HL-60/S4 treated with retinoic acid at 250 ng/mL for 4 days and 3 days (cell line): ENCODE measurements around the gene OR52I2.

ENCODE experiments used
- in situ Hi-C: fragments of 300-500 bp; cut with MboI; formaldehyde crosslinking; loops from 2 replicates; pipeline ENCODE4 v1.7.0; 2022; ENCODE audit warnings: low sequenced_read_pairs

Gene OR52I2

GRCh38 chr11:4581443-4581842 is at the start of gene OR52I2:
Gene OR52I2, plus strand, starts transcription at chr11:4581743.
- in situ Hi-C loops: no loop called here

GRCh38 chr11:4539603-4540219 is 41.8 kb upstream of the OR52I2 start:
- in situ Hi-C loops: loop anchor here (10.0 kb wide), 1 partner anchor 355 kb away; no protein-coding TSS in a partner anchor

- in situ Hi-C loops: loop anchor here (10.0 kb wide), 1 partner anchor 356 kb away; no protein-coding TSS in a partner anchor
Observed at GRCh38 chr11:4541071-4541470, 40.5 kb upstream of the OR52I2 start.

- in situ Hi-C loops: loop anchor here (10.0 kb wide), 1 partner anchor 359 kb away; no protein-coding TSS in a partner anchor
Observed at GRCh38 chr11:4543561-4543960, 38.0 kb upstream of the OR52I2 start.

GRCh38 chr11:4544891-4545290 is 36.7 kb upstream of the OR52I2 start, which contains the start of gene OR52M1:
Gene OR52M1, plus strand, starts transcription at chr11:4545191. Its CDS starts 0 bp downstream, at chr11:4545191.
- in situ Hi-C loops: loop anchor here (10.0 kb wide), 1 partner anchor 360 kb away; no protein-coding TSS in a partner anchor

GRCh38 chr11:4546878-4547277 is 34.7 kb upstream of the OR52I2 start:
- in situ Hi-C loops: loop anchor here (10.0 kb wide), 1 partner anchor 362 kb away; no protein-coding TSS in a partner anchor

GRCh38 chr11:4547416-4547815 is 34.1 kb upstream of the OR52I2 start:
- in situ Hi-C loops: loop anchor here (10.0 kb wide), 1 partner anchor 363 kb away; no protein-coding TSS in a partner anchor

- in situ Hi-C loops: no loop called here
Observed at GRCh38 chr11:4551346-4551979, 30.1 kb upstream of the OR52I2 start.

- in situ Hi-C loops: no loop called here
Observed at GRCh38 chr11:4559527-4560440, 21.8 kb upstream of the OR52I2 start.

- in situ Hi-C loops: no loop called here
Observed at GRCh38 chr11:4560467-4560866, 21.1 kb upstream of the OR52I2 start.

GRCh38 chr11:4565371-4565770 is 16.2 kb upstream of the OR52I2 start:
- in situ Hi-C loops: no loop called here

- in situ Hi-C loops: no loop called here
Observed at GRCh38 chr11:4569075-4569474, 12.5 kb upstream of the OR52I2 start.

GRCh38 chr11:4576880-4577279 is 4.7 kb upstream of the OR52I2 start:
- in situ Hi-C loops: no loop called here

GRCh38 chr11:4577761-4578160 is 3.8 kb upstream of the OR52I2 start:
- in situ Hi-C loops: no loop called here

GRCh38 chr11:4578624-4579023 is 2.9 kb upstream of the OR52I2 start:
- in situ Hi-C loops: no loop called here

GRCh38 chr11:4580124-4580523 is 1.4 kb upstream of the OR52I2 start:
- in situ Hi-C loops: no loop called here

- in situ Hi-C loops: no loop called here
Observed at GRCh38 chr11:4589017-4589416, 7.5 kb downstream of the OR52I2 start.

- in situ Hi-C loops: no loop called here
Observed at GRCh38 chr11:4593739-4594138, 12.2 kb downstream of the OR52I2 start, which contains the start of gene OR52I1. Gene OR52I1, plus strand, starts transcription at chr11:4594039. Its CDS starts 0 bp downstream, at chr11:4594039.

- in situ Hi-C loops: no loop called here
Observed at GRCh38 chr11:4605057-4605456, 23.5 kb downstream of the OR52I2 start.

- in situ Hi-C loops: no loop called here
Observed at GRCh38 chr11:4606231-4607015, 24.9 kb downstream of the OR52I2 start.
